ENCODE results near the gene PPP2R3A. TPM values are rescaled to one million over a fixed set of nuclear protein-coding genes. Genes with fewer than 3 reads are reported as not detected.
"Not testable (repeated sequence)": the region's sequence is repeated elsewhere in the genome, so short reads cannot be mapped to it uniquely, and the experiment has no call there.

Gene PPP2R3A
- total RNA-seq, 8 experiments from 2014 or later = 5.7 to 23.5 (median 18.8) TPM

GRCh38 chr3:136093771-136094170, 128.2 kb downstream of the PPP2R3A start:
- Histone ChIP-seq H3K4me1 (replicated peaks in 1 of 2) (no peaks in the 10 kb centered on the region), H3K4me3 (no peak overlapping the region), H3K27ac (no peak overlapping the region)
- ATAC-seq (replicated peaks in 6 of 8) = no peak
- in situ Hi-C loops (cut with MboI; ENCODE audit: low pct_unique_long_range_greater_than_20kb in 2 of 9, low sequenced_read_pairs in 9 of 9, unreplicated experiment in 9 of 9) = loop anchor here in 6 of 9 experiments (25.0 kb wide), 4 partner anchors 94 to 919 kb away; partner anchors contain the start of gene MSL2 (in 1 of the 6)
- 79 to 100% (median 94%) methylated on average over 1 to 4 of the region's 4 CpGs; no CpG with 5 or more reads in 2 of the 10 experiments for WGBS, 10 experiments

GRCh38 chr3:136105044-136105443, 139.5 kb downstream of the PPP2R3A start:
- Histone ChIP-seq H3K4me1 (replicated peaks in 1 of 2) (no peaks in the 10 kb centered on the region), H3K4me3 (no peak overlapping the region), H3K27ac (no peak overlapping the region)
- 80 to 100% (median 100%) methylated on average over 1 to 4 of the region's 4 CpGs; no CpG with 5 or more reads in 1 of the 10 experiments for WGBS, 10 experiments
- in situ Hi-C loops (cut with MboI; ENCODE audit: low pct_unique_long_range_greater_than_20kb in 2 of 9, low sequenced_read_pairs in 9 of 9, unreplicated experiment in 9 of 9) = no loop called here
- no peak for ATAC-seq (replicated peaks in 6 of 8)

GRCh38 chr3:136106101-136106500, 140.6 kb downstream of the PPP2R3A start:
- in situ Hi-C loops (cut with MboI; ENCODE audit: low pct_unique_long_range_greater_than_20kb in 2 of 9, low sequenced_read_pairs in 9 of 9, unreplicated experiment in 9 of 9) = no loop called here
- ATAC-seq (replicated peaks in 6 of 8) = peak in 1 of 8 experiments; percentile 36
- Histone ChIP-seq H3K4me3 (no peak overlapping the region), H3K27ac (no peak overlapping the region), H3K4me1 (replicated peaks in 1 of 2) (no peaks in the 10 kb centered on the region)
- 76 to 100% (median 92%) methylated on average over 2 to 6 of the region's 6 CpGs; no CpG with 5 or more reads in 1 of the 10 experiments for WGBS, 10 experiments

GRCh38 chr3:136109499-136109898, 144.0 kb downstream of the PPP2R3A start:
- WGBS, 10 experiments = 88 to 100% (median 100%) methylated on average over 1 of the region's 1 CpG; no CpG with 5 or more reads in 3 of the 10 experiments
- no peak overlapping the region for H3K4me3 ChIP-seq
- in situ Hi-C loops (cut with MboI; ENCODE audit: low pct_unique_long_range_greater_than_20kb in 2 of 9, low sequenced_read_pairs in 9 of 9, unreplicated experiment in 9 of 9) = no loop called here
- no peak overlapping the region for H3K27ac ChIP-seq
- H3K4me1 ChIP-seq (replicated peaks in 1 of 2) = no peaks in the 10 kb centered on the region
- no peak for ATAC-seq (replicated peaks in 6 of 8)

- 92 to 100% (median 100%) methylated on average over 2 of the region's 2 CpGs for WGBS, 10 experiments
- Histone ChIP-seq H3K4me1 (replicated peaks in 1 of 2) (no peaks in the 10 kb centered on the region), H3K27ac (no peak overlapping the region), H3K4me3 (no peak overlapping the region)
- in situ Hi-C loops (cut with MboI; ENCODE audit: low pct_unique_long_range_greater_than_20kb in 2 of 9, low sequenced_read_pairs in 9 of 9, unreplicated experiment in 9 of 9) = no loop called here
- no peak for ATAC-seq (replicated peaks in 6 of 8)
Observed at GRCh38 chr3:136110481-136110880, 145.0 kb downstream of the PPP2R3A start.

- WGBS, 10 experiments = 93 to 100% (median 100%) methylated on average over 1 to 2 of the region's 2 CpGs; no CpG with 5 or more reads in 6 of the 10 experiments
- ATAC-seq (replicated peaks in 6 of 8) = no peak
- no peak overlapping the region for H3K27ac ChIP-seq
- H3K4me1 ChIP-seq (replicated peaks in 1 of 2) = no peaks in the 10 kb centered on the region
- H3K4me3 ChIP-seq = no peak overlapping the region
- in situ Hi-C loops (cut with MboI; ENCODE audit: low pct_unique_long_range_greater_than_20kb in 2 of 9, low sequenced_read_pairs in 9 of 9, unreplicated experiment in 9 of 9) = no loop called here
Observed at GRCh38 chr3:136114421-136114820, 148.9 kb downstream of the PPP2R3A start.

- H3K27ac ChIP-seq; in situ Hi-C loops (cut with MboI; ENCODE audit: low pct_unique_long_range_greater_than_20kb in 2 of 9, low sequenced_read_pairs in 9 of 9, unreplicated experiment in 9 of 9); ATAC-seq (replicated peaks in 6 of 8); H3K4me3 ChIP-seq; H3K4me1 ChIP-seq (replicated peaks in 1 of 2): not testable (repeated sequence)
- 88 to 100% (median 100%) methylated on average over 1 of the region's 1 CpG; no CpG with 5 or more reads in 5 of the 10 experiments for WGBS, 10 experiments
Observed at GRCh38 chr3:136119332-136119731, 153.8 kb downstream of the PPP2R3A start.

GRCh38 chr3:136119783-136120182, 154.3 kb downstream of the PPP2R3A start:
- ATAC-seq (replicated peaks in 6 of 8) = not testable (repeated sequence)

GRCh38 chr3:136120373-136121348, 155.1 kb downstream of the PPP2R3A start:
- WGBS, 10 experiments = 80 to 100% (median 92%) methylated on average over 1 to 7 of the region's 8 CpGs; no CpG with 5 or more reads in 1 of the 10 experiments
- Histone ChIP-seq H3K4me1 (replicated peaks in 1 of 2) (no peaks in the 10 kb centered on the region), H3K4me3 (no peak overlapping the region), H3K27ac (no peak overlapping the region)
- peak in 3 of 8 experiments; percentile 99 to 100 (median 100) for ATAC-seq (replicated peaks in 6 of 8)
- in situ Hi-C loops (cut with MboI; ENCODE audit: low pct_unique_long_range_greater_than_20kb in 2 of 9, low sequenced_read_pairs in 9 of 9, unreplicated experiment in 9 of 9) = no loop called here

More at GRCh38 chr3:136119783-136120182, 154.3 kb downstream of the PPP2R3A start:
- H3K4me1 ChIP-seq (replicated peaks in 1 of 2); H3K27ac ChIP-seq; H3K4me3 ChIP-seq; in situ Hi-C loops (cut with MboI; ENCODE audit: low pct_unique_long_range_greater_than_20kb in 2 of 9, low sequenced_read_pairs in 9 of 9, unreplicated experiment in 9 of 9): not testable (repeated sequence)
- WGBS, 10 experiments = 92 to 100% (median 100%) methylated on average over 2 of the region's 5 CpGs; no CpG with 5 or more reads in 7 of the 10 experiments

- in situ Hi-C loops (cut with MboI; ENCODE audit: low pct_unique_long_range_greater_than_20kb in 2 of 9, low sequenced_read_pairs in 9 of 9, unreplicated experiment in 9 of 9) = no loop called here
- H3K4me3 ChIP-seq = no peak overlapping the region
- no peaks in the 10 kb centered on the region for H3K4me1 ChIP-seq (replicated peaks in 1 of 2)
- WGBS, 10 experiments = 60 to 100% (median 93%) methylated on average over 1 to 4 of the region's 4 CpGs
- no peak overlapping the region for H3K27ac ChIP-seq
- no peak for ATAC-seq (replicated peaks in 6 of 8)
Observed at GRCh38 chr3:136122006-136122405, 156.5 kb downstream of the PPP2R3A start.

- in situ Hi-C loops (cut with MboI; ENCODE audit: low pct_unique_long_range_greater_than_20kb in 2 of 9, low sequenced_read_pairs in 9 of 9, unreplicated experiment in 9 of 9) = not testable (repeated sequence)
Observed at GRCh38 chr3:136131647-136132046, 166.1 kb downstream of the PPP2R3A start.

GRCh38 chr3:136134091-136134490, 168.6 kb downstream of the PPP2R3A start:
- in situ Hi-C loops (cut with MboI; ENCODE audit: low pct_unique_long_range_greater_than_20kb in 2 of 9, low sequenced_read_pairs in 9 of 9, unreplicated experiment in 9 of 9) = no loop called here
- 83 to 100% (median 100%) methylated on average over 1 of the region's 1 CpG; no CpG with 5 or more reads in 3 of the 10 experiments for WGBS, 10 experiments
- no peak overlapping the region for H3K27ac ChIP-seq
- ATAC-seq (replicated peaks in 6 of 8) = no peak
- no peaks in the 10 kb centered on the region for H3K4me1 ChIP-seq (replicated peaks in 1 of 2)
- H3K4me3 ChIP-seq = no peak overlapping the region

More at GRCh38 chr3:136131647-136132046, 166.1 kb downstream of the PPP2R3A start:
- not testable (repeated sequence) for ATAC-seq (replicated peaks in 6 of 8); H3K4me1 ChIP-seq (replicated peaks in 1 of 2); H3K27ac ChIP-seq; H3K4me3 ChIP-seq
- WGBS, 10 experiments = no CpG with 5 or more reads among the region's 3 CpGs

- Histone ChIP-seq H3K4me1 (replicated peaks in 1 of 2) (no peaks in the 10 kb centered on the region), H3K27ac (no peak overlapping the region), H3K4me3 (no peak overlapping the region)
- in situ Hi-C loops (cut with MboI; ENCODE audit: low pct_unique_long_range_greater_than_20kb in 2 of 9, low sequenced_read_pairs in 9 of 9, unreplicated experiment in 9 of 9) = no loop called here
- WGBS, 10 experiments = 64 to 100% (median 85%) methylated on average over 1 to 7 of the region's 7 CpGs
- no peak for ATAC-seq (replicated peaks in 6 of 8)
Observed at GRCh38 chr3:136135039-136135802, 169.7 kb downstream of the PPP2R3A start.
